Epithelial cell of proximal tubule (primary cell): ENCODE data around the gene CCDC201. TPM values are rescaled to one million over a fixed set of nuclear protein-coding genes. Genes with fewer than 3 reads are reported as not detected.
"Not testable (repeated sequence)": the region's sequence is repeated elsewhere in the genome, so short reads cannot be mapped to it uniquely, and the experiment has no call there.

Experiments used
- DNase-seq: peaks from one replicate; pipeline ENCODE4 v3.0.0-alpha.2; 2011; ENCODE audit warnings: low read depth
- H3K4me3 ChIP-seq: 2 replicates; pipeline ENCODE4 v1.5.1; 2011; ENCODE audit warnings: low read depth, mild to moderate bottlenecking, low read length
- total RNA-seq: library from RNA; depleted of rRNA; stranded (reverse); fragments of >200 nt; gene quantifications from 2 replicates; pipeline ENCODE4 v1.2.3, GENCODE V29; 2015
- TF ChIP-seq, protein P1 (sequence below): conservative IDR thresholded peaks from 2 replicates; pipeline ENCODE4 v1.5.1; 2012; ENCODE audit warnings: low read depth, mild to moderate bottlenecking, low read length

CCDC201 gene
- total RNA-seq, 1 donor from 2014 or later: not detected

DNA sequence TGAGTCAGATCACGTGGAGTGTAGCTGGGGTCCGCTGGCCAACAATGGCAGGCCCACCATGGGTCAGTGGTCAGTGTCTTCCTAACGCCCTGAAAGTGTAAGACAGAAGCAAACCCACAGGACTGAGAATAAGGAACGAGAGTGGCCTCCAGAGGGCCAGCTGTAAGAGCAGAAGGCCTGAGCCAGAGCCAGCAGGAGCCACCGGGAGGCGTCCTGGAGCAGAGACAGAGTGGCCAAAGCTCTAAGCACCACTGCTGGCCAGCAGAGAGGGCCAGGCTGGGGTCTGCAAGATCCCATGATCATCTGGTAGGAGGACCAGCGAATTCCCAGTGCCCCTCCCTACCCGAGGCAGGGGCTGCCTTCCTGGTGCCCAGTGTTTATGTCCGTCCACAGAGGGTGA, 9.2 kb downstream of the CCDC201 start:
- TF ChIP-seq, protein P1, sequence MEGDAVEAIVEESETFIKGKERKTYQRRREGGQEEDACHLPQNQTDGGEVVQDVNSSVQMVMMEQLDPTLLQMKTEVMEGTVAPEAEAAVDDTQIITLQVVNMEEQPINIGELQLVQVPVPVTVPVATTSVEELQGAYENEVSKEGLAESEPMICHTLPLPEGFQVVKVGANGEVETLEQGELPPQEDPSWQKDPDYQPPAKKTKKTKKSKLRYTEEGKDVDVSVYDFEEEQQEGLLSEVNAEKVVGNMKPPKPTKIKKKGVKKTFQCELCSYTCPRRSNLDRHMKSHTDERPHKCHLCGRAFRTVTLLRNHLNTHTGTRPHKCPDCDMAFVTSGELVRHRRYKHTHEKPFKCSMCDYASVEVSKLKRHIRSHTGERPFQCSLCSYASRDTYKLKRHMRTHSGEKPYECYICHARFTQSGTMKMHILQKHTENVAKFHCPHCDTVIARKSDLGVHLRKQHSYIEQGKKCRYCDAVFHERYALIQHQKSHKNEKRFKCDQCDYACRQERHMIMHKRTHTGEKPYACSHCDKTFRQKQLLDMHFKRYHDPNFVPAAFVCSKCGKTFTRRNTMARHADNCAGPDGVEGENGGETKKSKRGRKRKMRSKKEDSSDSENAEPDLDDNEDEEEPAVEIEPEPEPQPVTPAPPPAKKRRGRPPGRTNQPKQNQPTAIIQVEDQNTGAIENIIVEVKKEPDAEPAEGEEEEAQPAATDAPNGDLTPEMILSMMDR: peak; percentile 28

DNA sequence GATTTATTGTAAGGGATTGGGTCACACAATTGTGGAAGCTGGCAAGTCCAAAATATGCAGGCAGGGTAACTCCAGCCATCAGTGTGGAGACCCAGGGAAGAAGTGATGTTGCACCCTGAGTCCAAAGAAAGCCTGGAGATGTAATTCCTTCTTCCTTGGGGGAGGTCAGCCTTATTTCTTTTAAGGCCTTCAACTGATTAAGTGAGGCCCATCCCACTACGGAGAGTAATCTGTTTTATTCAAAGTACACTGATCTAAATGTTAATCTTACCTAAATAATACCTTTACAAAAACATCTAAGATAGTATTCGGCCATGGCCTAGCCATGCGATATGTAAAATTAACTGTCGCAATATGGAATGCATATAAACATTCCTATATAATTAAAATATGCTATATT, 16.0 kb downstream of the CCDC201 start:
- H3K4me3 ChIP-seq, DNase-seq: not testable (repeated sequence)

More for the DNA sequence above, 9.2 kb downstream of the CCDC201 start:
- no peak for DNase-seq
- no peak overlapping the region for H3K4me3 ChIP-seq

DNA sequence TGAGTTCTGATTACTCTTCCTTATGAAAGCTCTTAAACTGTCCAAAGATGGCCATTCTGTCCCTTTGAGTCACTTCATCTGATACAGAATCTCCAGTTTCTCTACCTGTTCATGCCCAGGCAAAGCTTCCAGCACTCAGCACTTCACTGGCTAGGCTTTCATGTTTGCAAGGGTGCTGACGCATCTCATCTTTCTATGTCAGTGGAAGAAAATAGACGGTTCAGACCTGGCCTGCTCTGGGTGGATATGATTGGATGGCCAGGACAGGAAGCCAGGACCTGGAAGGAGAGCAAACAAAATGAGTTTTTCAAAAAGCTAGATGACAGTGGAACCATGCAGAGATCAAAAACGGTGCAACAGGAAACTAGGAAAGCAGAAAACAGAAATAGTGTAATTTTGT, 17.2 kb downstream of the CCDC201 start:
- not testable (repeated sequence) for H3K4me3 ChIP-seq, DNase-seq

DNA sequence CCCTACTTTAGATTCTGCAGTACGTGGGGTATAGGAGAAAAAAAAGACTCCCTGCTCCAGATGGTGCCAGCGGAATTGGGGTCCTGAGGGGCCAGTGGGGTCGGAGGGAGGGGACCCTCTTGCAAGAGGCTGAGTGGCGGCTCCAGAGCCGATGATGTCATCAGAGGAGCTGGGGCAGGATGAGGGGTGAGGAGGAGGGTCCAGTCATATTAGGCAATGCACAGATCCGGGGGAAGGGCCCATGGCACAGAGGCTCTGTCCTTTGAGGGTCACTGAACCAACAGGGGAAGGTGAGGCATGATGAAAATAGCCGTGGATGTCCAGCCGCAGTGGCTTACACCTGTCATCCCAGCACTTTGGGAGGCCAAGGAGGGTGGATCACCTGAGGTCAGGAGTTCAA, 19.4 kb downstream of the CCDC201 start:
- H3K4me3 ChIP-seq, DNase-seq: not testable (repeated sequence)

DNA sequence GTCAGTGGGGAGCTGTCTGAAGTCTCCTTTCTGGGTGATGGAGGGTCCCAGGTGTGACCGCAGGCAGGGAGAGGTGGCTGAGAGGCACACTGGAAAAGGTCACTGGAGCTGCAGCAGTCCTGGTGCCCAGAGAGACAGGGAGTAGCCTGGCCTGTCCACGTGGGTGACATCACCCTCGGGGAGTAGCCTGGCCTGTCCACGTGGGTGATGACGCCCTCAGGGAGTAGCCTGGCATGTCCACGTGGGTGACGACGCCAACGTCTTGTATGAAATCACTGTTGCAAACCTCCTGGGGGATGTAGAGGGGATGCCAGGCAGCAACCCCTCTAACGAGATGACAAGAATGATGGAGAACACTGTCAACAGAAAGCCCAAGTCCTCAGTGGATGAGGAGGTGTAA, 19.9 kb downstream of the CCDC201 start:
- DNase-seq, H3K4me3 ChIP-seq: not testable (repeated sequence)

DNA sequence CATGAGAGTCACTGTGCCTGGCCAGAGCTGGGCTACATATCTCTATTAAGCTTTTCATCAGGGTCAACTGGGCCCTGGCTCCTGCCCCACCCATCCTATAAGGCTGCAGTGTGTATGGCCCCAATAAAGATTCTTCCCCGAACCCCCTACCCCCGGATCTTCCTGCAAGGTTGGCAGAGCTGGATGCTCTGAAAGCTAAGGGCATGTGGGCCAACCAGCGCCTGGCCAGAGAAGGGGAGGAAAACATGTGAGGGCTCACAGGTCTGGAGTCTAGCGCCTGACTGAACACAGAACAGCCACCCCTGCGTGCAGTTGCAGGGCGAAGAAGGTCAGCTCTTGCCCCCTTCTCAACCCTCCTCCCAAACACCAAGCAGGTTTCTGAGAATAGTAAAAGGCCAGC, 24.1 kb downstream of the CCDC201 start:
- not testable (repeated sequence) for H3K4me3 ChIP-seq, DNase-seq

DNA sequence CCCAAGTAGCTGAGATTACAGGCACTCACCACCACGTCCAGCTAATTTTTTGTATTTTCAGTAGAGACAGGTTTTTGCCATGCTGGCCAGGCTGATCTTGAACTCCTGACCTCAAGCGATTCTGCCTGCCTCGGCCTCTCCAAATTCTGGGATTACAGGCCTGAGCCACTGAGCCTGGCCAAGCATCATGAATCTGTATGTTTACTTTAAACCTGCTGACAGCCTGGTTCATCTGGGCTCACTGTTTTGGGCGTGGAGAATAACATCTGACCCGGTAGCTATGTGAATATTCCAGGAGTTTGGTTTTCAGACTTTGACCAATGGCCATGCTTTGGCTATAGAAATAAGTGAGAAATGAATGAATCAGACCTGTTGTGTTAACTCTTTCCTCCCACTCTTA, 26.3 kb downstream of the CCDC201 start:
- DNase-seq: not testable (repeated sequence)

DNA sequence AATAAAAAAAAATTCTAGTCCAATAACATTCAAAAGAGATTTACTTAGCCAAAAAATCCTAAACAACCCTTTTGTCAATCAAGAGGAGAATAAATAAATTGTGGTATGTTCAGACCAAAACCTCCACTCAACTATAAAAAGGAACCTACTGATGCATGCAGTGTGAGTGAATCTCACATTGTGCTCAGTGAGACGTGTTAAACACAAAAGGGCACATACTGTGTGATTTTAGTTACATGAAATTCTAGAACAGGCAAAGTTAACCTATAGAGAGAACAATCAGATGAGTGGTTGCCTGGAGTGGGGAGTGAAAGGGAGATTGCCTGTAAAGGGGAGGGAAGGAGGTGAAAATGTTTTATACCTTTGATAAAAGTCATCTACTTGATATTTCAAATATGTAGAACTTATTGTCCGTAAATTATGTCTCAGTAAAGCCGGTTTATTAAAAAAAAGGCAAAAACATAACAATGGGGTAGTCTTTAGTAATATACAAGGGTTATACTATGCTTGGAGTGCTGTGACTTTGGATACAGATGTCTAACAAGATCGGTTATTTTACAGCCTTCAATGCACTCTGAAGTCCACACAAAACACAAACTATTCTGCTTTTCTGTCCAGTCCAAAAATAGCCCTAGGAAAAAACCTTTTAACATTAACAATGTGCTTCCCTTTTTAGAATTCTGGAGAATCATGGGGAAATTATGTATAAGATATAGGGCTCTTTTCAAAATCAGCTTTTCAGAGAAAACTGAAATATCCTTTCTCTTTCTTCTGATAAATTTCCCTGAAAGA, 30.8 kb downstream of the CCDC201 start:
- not testable (repeated sequence) for H3K4me3 ChIP-seq, DNase-seq

More for the DNA sequence above, 26.3 kb downstream of the CCDC201 start:
- not testable (repeated sequence) for H3K4me3 ChIP-seq

DNA sequence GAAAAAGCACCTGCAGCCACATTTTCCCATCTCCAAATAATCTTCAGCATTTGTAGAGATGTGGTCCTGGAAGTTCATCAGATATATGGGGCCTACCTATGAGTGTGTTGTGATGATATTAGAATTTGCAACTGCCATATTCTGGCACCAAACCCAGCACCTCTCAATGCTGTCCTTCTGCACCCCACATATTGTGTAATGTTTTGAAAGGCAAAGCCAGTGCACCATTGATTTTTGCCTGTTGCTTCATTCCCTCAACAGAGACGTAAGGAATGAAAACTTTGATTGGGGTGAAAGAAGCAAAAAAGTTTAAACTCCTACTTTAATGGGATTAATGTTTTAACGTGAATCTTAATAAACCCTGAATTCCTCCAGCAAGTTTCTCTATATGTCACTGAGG, 34.0 kb downstream of the CCDC201 start:
- not testable (repeated sequence) for DNase-seq, H3K4me3 ChIP-seq

DNA sequence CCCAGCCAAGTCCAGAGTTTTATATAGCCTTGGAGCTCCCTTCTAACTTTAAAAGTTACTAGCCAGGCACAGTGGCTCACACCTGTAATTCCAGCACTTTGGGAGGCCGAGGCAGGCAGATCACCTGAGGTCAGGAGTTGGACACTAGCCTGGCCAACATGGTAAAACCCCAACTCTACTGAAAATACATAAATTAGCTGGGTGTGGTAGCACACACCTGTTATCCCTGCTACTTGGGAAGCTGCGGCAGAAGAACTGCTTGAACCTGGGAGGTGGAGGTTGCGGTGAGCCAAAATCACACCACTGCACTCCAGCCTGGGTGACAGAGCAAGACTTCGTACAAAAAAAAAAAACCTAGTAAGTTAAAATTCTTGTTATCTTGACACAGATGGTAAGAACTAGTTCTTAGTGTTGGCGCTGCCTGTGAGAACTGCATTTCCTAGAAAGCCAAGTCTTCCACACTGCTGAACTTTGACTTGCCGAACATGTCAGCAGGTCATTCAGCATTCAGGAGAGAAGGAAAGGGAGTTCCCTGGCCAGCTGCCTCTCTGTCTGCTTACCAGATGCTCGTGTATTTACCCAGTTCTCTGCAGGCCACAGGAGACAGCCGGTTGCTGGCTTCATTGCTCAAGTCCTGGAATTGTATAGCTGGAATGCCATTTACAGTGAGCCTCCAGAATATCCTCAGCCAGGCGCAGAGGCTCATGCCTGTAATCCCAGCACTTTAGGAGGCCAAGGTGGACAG, 40.3 kb downstream of the CCDC201 start:
- not testable (repeated sequence) for H3K4me3 ChIP-seq

DNA sequence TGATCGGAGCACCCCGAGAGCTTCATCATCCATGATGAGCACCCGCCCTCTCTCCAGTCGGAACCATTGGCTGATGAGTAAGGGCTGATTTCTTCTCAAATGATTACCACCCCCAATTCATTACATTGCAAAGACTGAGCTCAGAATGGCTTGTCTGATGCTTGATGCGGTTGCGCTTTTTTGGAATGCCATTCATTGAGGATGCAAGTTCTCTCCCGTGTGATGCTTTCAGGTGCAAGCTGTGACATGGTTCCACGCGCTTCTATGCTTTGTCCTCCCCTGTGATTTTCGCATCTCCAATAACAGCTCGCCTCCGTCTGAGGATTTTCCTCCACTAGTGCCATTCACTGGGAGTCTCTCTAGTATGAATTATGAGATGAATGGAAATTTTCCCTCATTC, 43.0 kb downstream of the CCDC201 start:
- H3K4me3 ChIP-seq, DNase-seq: not testable (repeated sequence)

More for the DNA sequence above, 40.3 kb downstream of the CCDC201 start:
- not testable (repeated sequence) for DNase-seq

DNA sequence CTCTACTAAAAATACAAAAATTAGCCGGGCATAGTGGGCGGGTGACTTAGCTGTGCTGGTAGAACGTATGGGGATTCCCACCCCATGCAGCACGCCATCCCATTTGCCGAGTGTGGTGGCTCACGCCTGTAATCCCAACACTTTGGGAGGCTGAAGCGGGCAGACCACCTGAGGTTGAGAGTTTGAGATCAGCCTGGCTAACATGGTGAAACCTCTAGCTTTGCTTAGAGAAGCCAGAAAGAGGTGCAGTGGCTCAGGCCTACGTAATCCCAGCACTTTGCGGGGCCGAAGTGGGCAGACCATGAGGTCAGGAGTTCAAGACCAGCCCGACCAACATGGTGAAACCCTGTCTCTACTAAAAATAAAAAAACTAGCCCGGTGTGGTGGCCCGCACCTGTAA, 45.2 kb downstream of the CCDC201 start:
- DNase-seq, H3K4me3 ChIP-seq: not testable (repeated sequence)

DNA sequence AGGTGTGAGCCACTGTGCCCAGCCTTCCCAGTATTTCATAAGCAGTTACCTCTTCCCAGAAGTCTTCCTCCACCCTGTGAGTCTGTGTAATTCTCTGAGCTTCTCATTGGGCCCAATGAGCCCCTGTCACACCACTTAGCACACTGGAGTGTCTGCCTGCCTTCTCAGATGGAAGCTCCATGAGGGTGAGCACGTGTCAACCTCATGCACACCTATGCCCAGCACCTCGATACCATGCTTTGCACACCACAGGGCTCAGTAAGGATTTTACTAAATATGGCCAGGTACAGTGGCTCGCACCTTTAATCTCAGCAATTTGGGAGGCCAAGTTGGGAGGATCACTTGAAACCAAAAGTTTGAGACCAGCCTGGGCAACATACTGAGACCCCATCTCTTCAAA, 46.3 kb downstream of the CCDC201 start:
- H3K4me3 ChIP-seq, DNase-seq: not testable (repeated sequence)

DNA sequence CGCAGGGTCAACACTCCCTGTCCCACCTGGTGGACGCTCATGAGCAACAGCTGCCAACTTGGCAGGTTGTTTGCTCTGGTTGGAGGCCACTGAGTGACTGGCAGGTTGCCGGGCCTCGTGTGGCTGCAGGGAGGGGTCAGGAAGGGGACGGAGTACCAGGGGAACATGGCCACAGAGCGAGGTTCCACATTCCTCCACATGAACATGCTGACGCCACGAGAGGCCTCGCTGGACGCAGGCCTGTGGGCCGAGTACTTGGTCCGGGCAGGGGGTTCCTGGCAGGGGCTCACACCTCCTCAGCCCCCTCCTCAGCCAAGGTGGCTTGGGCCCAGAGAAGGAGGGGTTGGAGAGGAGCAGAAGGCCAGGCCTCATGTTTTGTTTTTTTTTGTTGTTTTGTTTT, 54.1 kb downstream of the CCDC201 start:
- not testable (repeated sequence) for H3K4me3 ChIP-seq, DNase-seq

DNA sequence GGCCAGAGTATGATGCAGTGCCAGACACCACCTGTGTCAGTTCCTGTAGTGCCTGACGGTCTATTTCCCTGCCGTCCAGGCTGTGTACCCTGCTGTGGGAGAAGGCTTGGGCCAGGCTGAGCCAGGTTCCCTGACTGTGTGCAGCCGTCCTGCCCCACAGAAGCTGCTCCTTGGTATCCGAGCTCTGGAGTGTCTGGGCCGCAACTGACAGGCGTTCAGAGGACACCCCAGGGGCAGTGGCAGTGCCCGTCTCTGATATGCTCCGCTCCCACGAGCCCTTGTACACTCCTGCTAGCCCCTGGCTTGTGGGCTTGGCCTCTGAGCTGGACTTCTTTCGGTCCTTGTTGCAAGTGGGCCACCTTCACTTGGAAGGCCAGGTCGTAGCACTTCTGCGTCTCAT, 55.0 kb downstream of the CCDC201 start:
- H3K4me3 ChIP-seq, DNase-seq: not testable (repeated sequence)

DNA sequence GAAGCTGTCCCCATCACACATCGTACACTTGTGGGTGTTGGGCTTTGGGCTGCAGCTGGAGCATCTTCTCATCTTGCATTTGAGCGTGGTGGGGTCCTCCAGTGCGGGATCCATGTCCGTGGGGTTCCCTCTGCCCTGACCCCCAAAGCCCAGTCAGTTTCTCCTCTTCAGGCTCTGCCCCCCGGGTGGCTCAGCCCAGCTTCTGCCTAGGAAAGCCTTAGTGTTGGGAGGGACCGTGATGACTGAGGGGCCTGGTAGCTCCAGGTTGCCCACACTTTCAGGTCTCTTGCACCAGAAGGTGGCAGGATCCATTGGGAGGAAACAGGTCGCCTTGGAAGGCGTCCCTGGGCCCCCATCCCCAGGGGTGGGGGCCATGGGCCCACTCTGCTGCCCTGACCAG, 55.9 kb downstream of the CCDC201 start:
- not testable (repeated sequence) for DNase-seq, H3K4me3 ChIP-seq

DNA sequence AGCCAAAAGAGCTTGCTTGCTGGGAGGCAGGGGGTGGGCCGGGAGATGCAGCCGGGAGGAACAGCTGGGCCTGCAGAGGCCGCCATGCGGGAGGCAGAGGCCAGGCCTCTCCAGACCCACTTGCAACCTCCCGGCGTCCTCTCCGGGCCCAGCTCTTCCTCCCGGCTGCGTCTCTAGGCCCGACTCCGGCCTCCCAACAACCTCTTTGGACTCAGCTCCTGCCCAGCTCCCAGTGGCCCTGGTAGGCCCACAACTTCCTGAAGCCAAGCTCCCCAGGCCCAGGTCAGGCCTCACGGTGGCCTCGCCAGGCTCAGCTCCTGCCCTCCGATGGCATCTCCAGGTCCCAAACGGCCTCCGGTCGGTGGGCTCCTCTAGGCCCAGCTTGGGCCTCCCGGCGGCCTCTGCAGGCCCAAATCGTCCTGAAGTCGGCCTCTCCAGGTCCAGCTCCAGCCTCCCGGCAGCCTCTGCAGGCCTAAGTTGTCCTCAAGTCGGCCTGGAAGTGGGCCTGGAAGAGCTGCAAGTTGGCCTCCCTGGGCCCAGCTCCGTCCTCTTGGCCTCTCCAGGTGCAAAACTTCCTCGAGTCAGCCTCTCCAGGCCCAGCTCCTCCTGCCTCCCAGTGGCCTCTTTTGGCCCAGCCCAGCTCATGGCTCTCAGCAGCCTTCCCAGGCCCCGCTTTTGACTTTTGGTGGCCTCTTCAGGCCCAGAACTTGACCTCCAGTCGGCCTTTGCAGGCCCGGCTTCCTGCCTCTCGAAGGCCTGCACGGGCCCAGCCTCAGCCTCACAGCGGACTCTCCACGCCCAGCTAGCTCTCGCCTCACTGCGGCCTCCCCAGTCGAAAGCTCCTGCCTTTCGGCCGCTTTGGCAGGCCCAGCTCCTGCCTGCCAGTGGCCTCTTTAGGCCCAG, 58.4 kb downstream of the CCDC201 start:
- DNase-seq, H3K4me3 ChIP-seq: not testable (repeated sequence)

DNA sequence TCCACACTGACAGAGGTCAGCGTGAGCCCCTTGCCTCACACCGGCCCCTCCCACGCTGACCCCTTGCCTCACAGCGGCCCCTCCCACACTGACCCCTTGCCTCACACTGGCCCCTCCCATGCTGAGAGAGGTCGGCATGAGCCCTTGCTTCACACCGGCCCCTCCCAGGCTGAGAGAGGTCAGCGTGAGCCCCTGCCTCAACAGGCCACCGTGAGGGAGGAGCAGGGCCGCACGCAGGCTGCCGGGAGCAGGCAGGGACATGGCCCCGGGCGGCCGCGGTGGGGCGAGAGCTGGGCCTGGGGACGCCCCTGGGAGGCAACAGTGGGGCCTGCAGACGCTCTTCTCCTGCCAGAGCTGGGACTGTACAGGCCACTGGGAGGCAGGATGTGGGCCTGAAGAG, 59.1 kb downstream of the CCDC201 start:
- not testable (repeated sequence) for DNase-seq, H3K4me3 ChIP-seq
